ENCODE measurements around the gene LLGL2.

The LLGL2 gene

GRCh38 chr17:75493476-75494129 is 31.9 kb upstream of the LLGL2 start:
- no peak for DNase-seq

- no peak for DNase-seq
Measured at GRCh38 chr17:75494326-75494877, 31.1 kb upstream of the LLGL2 start.

GRCh38 chr17:75496005-75496404 is 29.5 kb upstream of the LLGL2 start:
- no peak for DNase-seq

GRCh38 chr17:75498039-75498725 is 27.3 kb upstream of the LLGL2 start:
- DNase-seq: no peak

- DNase-seq: no peak
Measured at GRCh38 chr17:75498726-75499213, 26.7 kb upstream of the LLGL2 start.

GRCh38 chr17:75499313-75500022 is 26.0 kb upstream of the LLGL2 start:
- DNase-seq: no peak

- DNase-seq: no peak
Measured at GRCh38 chr17:75500419-75501216, 24.9 kb upstream of the LLGL2 start.

- no peak for DNase-seq
Measured at GRCh38 chr17:75501378-75502071, 24.0 kb upstream of the LLGL2 start.

GRCh38 chr17:75502072-75502720 is 23.3 kb upstream of the LLGL2 start:
- no peak for DNase-seq

GRCh38 chr17:75502721-75503329 is 22.7 kb upstream of the LLGL2 start:
- no peak for DNase-seq

- DNase-seq: no peak
Measured at GRCh38 chr17:75503337-75503950, 22.1 kb upstream of the LLGL2 start.

GRCh38 chr17:75503976-75504346 is 21.5 kb upstream of the LLGL2 start:
- DNase-seq: no peak

GRCh38 chr17:75504347-75505151 is 20.9 kb upstream of the LLGL2 start:
- no peak for DNase-seq

- no peak for DNase-seq
Measured at GRCh38 chr17:75505152-75505409, 20.4 kb upstream of the LLGL2 start.

- DNase-seq: no peak
Measured at GRCh38 chr17:75505640-75506039, 19.9 kb upstream of the LLGL2 start.

- no peak for DNase-seq
Measured at GRCh38 chr17:75506134-75506533, 19.4 kb upstream of the LLGL2 start.

- no peak for DNase-seq
Measured at GRCh38 chr17:75506888-75507287, 18.6 kb upstream of the LLGL2 start.

GRCh38 chr17:75507733-75508719 is 17.5 kb upstream of the LLGL2 start:
- DNase-seq: no peak

- no peak for DNase-seq
Measured at GRCh38 chr17:75508931-75509361, 16.6 kb upstream of the LLGL2 start.

All from NCI-H1092 (cell line).